Smooth muscle cell (in vitro differentiated cells): ENCODE results near the gene NTN1. TPM values are rescaled to one million over a fixed set of nuclear protein-coding genes. Genes with fewer than 3 reads are reported as not detected.

ENCODE experiments used
- DNase-seq: peaks from one replicate; lab custom pipeline; 2025; ENCODE audit not compliant: unreplicated experiment; lab: John Stamatoyannopoulos, UW
- H2AFZ ChIP-seq: fragments of 200-600 bp; sonication (generic); 2 replicates; pipeline ENCODE4 v1.6.0; 2016; ENCODE audit warnings: antibody characterized with exemption, low read depth, mild to moderate bottlenecking
- H3F3A ChIP-seq: fragments of 200-600 bp; sonication (generic); 2 replicates; pipeline ENCODE4 v1.6.0; 2017; ENCODE audit warnings: antibody characterized with exemption, low read depth
- H3K27ac ChIP-seq: fragments of 200-600 bp; sonication (generic); 2 replicates; pipeline ENCODE4 v1.5.1; 2016; ENCODE audit warnings: low read depth, mild to moderate bottlenecking
- H3K27me3 ChIP-seq: fragments of 200-600 bp; sonication (generic); 2 replicates; pipeline ENCODE4 v1.6.1; 2016; ENCODE audit warnings: low read depth, mild to moderate bottlenecking
- H3K36me3 ChIP-seq: fragments of 200-600 bp; sonication (generic); 2 replicates; pipeline ENCODE4 v1.5.1; 2016; ENCODE audit warnings: low read depth
- H3K4me1 ChIP-seq: fragments of 200-600 bp; sonication (generic); 2 replicates; pipeline ENCODE4 v1.5.1; 2016; ENCODE audit warnings: low read depth
- H3K4me2 ChIP-seq: fragments of 200-600 bp; sonication (generic); 2 replicates; pipeline ENCODE4 v1.6.0; 2016; ENCODE audit warnings: mild to moderate bottlenecking
- H3K4me3 ChIP-seq: fragments of 200-600 bp; sonication (generic); 2 replicates; pipeline ENCODE4 v1.5.1; 2016; ENCODE audit warnings: mild to moderate bottlenecking
- H3K79me2 ChIP-seq: fragments of 200-600 bp; sonication (generic); 2 replicates; pipeline ENCODE4 v1.6.0; 2016; ENCODE audit warnings: low read depth, mild to moderate bottlenecking
- H3K9ac ChIP-seq: fragments of 200-600 bp; sonication (generic); 2 replicates; pipeline ENCODE4 v1.6.0; 2016; ENCODE audit warnings: low read depth
- H3K9me3 ChIP-seq: fragments of 200-600 bp; sonication (generic); replicated peaks from 2 replicates; pipeline ENCODE4 v1.5.1; 2016; ENCODE audit warnings: low read depth
- H4K20me1 ChIP-seq: fragments of 200-600 bp; sonication (generic); 2 replicates; pipeline ENCODE4 v1.6.0; 2016; ENCODE audit warnings: low read depth
- WGBS: methylation state at CpG from one replicate; pipeline ENCODE4 v1.1.7; 2016; ENCODE audit warnings: low lambda C conversion rate; 5-methylcytosine and 5-hydroxymethylcytosine counted together
- polyA plus RNA-seq: library from polyadenylated mRNA; unstranded; fragments of >200 nt; fragmentation: Nextera tagmentation; extraction: Ambion mirVana; gene quantifications from 2 replicates; pipeline ENCODE4 v1.2.1, GENCODE V29; 2016
- total RNA-seq: library from RNA; depleted of rRNA; stranded (reverse); fragments of >200 nt; gene quantifications from 2 replicates; pipeline ENCODE4 v1.2.3, GENCODE V29; 2014
- TF ChIP-seq, protein P1 (sequence below): fragments of 200-600 bp; sonication (generic); IDR thresholded peaks from 2 replicates; pipeline ENCODE4 v1.5.1; 2017; ENCODE audit warnings: borderline replicate concordance, mild to moderate bottlenecking, antibody characterized with exemption; ENCODE audit not compliant: insufficient read depth, poor library complexity, severe bottlenecking

The NTN1 gene
- total and polyA plus RNA-seq, 2 experiments from 2014 or later: 0.07 to 0.72 TPM

- peaks cover 3% of the 10 kb centered on the region for H3K27me3 ChIP-seq
- no peak overlapping the region for H3K4me2 ChIP-seq
- no peak overlapping the region for H2AFZ ChIP-seq
- no peaks in the 10 kb centered on the region for H3K79me2 ChIP-seq
- TF ChIP-seq, protein P1, sequence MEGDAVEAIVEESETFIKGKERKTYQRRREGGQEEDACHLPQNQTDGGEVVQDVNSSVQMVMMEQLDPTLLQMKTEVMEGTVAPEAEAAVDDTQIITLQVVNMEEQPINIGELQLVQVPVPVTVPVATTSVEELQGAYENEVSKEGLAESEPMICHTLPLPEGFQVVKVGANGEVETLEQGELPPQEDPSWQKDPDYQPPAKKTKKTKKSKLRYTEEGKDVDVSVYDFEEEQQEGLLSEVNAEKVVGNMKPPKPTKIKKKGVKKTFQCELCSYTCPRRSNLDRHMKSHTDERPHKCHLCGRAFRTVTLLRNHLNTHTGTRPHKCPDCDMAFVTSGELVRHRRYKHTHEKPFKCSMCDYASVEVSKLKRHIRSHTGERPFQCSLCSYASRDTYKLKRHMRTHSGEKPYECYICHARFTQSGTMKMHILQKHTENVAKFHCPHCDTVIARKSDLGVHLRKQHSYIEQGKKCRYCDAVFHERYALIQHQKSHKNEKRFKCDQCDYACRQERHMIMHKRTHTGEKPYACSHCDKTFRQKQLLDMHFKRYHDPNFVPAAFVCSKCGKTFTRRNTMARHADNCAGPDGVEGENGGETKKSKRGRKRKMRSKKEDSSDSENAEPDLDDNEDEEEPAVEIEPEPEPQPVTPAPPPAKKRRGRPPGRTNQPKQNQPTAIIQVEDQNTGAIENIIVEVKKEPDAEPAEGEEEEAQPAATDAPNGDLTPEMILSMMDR: no peak
- no peaks in the 10 kb centered on the region for H3K36me3 ChIP-seq
- DNase-seq: no peak
- 69% methylated on average over 14 of the region's 15 CpGs for WGBS
- no peaks in the 10 kb centered on the region for H4K20me1 ChIP-seq
- no peak overlapping the region for H3K4me3 ChIP-seq
- peaks cover 6% of the 10 kb centered on the region for H3K4me1 ChIP-seq
- no peaks in the 10 kb centered on the region for H3F3A ChIP-seq
- H3K9me3 ChIP-seq: no peaks in the 10 kb centered on the region
- H3K9ac ChIP-seq: no peak overlapping the region
- H3K27ac ChIP-seq: no peak overlapping the region
These were observed 209.0 kb downstream of the NTN1 start for GRCh38 chr17:9230346-9230745.

DNA sequence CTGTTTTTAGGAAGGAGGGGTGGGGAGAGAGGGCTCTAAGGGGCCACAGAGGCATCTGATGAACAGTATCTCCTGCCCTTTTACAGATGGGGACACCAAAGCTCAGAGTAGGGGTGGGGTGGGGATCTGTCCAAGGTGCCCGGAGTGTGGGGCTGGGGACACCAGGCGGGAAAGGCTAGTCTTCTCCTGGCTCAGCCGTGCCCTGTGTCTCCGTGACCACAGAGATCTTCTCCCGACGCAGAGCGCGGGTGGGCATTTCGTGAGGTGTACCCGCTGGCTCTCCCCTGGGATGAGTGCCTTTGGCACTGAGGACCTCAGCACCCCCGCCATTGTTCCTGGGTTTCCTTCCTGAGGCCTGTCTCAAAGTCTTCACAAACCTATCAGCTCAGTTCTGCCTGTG is 209.6 kb downstream of the NTN1 start:
- no peak for DNase-seq
- no peak overlapping the region for H3K27ac ChIP-seq

DNA sequence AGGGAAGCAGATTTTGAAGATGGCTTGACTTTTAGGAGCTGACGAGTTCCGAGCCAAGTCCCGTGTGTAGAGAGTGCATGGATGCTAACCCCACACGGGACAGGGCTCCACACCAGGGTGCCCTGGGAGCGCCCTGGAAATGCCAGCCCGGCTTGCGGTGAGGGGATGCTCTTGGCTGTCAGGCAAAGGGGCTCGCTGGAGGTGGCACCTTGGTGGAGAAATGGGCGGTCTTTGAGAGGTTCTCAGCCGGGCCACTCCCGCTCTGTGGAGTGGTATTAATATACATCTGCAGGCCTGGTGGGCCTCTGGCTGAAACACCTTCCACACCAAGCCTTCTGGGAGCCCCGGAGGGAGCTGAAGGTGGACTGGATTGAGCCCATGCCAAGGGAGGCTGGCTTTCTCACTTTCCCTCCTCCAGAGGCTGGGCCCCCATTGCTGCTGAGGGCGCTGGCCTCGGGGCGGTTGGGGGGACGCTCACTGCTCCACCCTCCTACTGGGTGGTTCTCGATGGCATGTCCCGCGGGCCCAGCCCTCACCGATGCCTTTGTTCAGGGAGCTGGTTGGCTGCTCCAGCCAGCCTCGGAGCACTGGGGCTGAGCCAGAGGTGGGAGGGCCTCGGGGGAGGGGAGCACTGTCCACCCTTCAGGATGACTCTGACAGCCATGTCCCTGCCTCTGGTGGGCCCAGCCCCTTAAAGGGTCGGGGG is 210.3 kb downstream of the NTN1 start:
- Histone ChIP-seq H3K9me3 (no peaks in the 10 kb centered on the region), H3F3A (no peaks in the 10 kb centered on the region), H3K4me1 (no peaks in the 10 kb centered on the region), H3K27me3 (no peaks in the 10 kb centered on the region), H2AFZ (no peak overlapping the region), H3K36me3 (no peaks in the 10 kb centered on the region), H3K4me3 (no peak overlapping the region), H4K20me1 (no peaks in the 10 kb centered on the region), H3K79me2 (no peaks in the 10 kb centered on the region), H3K4me2 (no peak overlapping the region), H3K9ac (no peak overlapping the region), H3K27ac (no peak overlapping the region)
- WGBS: 92% methylated on average over 23 of the region's 23 CpGs
- no peak for DNase-seq
- TF ChIP-seq, protein P1: no peak

More for the DNA sequence above, 209.6 kb downstream of the NTN1 start:
- TF ChIP-seq, protein P1: no peak
- H3K4me1 ChIP-seq: peaks cover under 1% of the 10 kb centered on the region
- no peak overlapping the region for H2AFZ ChIP-seq
- no peak overlapping the region for H3K4me3 ChIP-seq
- WGBS: 98% methylated on average over 11 of the region's 11 CpGs
- no peaks in the 10 kb centered on the region for H3K9me3 ChIP-seq
- no peaks in the 10 kb centered on the region for H4K20me1 ChIP-seq
- H3K79me2 ChIP-seq: no peaks in the 10 kb centered on the region
- H3K4me2 ChIP-seq: no peak overlapping the region
- H3K27me3 ChIP-seq: no peaks in the 10 kb centered on the region
- H3F3A ChIP-seq: no peaks in the 10 kb centered on the region
- no peak overlapping the region for H3K9ac ChIP-seq
- H3K36me3 ChIP-seq: no peaks in the 10 kb centered on the region

GRCh38 chr17:9232155-9232475 is 210.8 kb downstream of the NTN1 start:
- H3K9ac ChIP-seq: no peak overlapping the region
- no peaks in the 10 kb centered on the region for H3K79me2 ChIP-seq
- no peak overlapping the region for H3K27ac ChIP-seq
- no peak overlapping the region for H2AFZ ChIP-seq
- DNase-seq: no peak
- H3K4me1 ChIP-seq: no peaks in the 10 kb centered on the region
- H3K36me3 ChIP-seq: no peaks in the 10 kb centered on the region
- H4K20me1 ChIP-seq: no peaks in the 10 kb centered on the region
- TF ChIP-seq, protein P1: no peak
- H3F3A ChIP-seq: no peaks in the 10 kb centered on the region
- H3K27me3 ChIP-seq: no peaks in the 10 kb centered on the region
- no peaks in the 10 kb centered on the region for H3K9me3 ChIP-seq
- H3K4me3 ChIP-seq: no peak overlapping the region
- no peak overlapping the region for H3K4me2 ChIP-seq
- WGBS: 90% methylated on average over 6 of the region's 6 CpGs
